PC-9 (cell line): Measurements from ENCODE around the gene CBLN3. TPM values are rescaled to one million over a fixed set of nuclear protein-coding genes. Genes with fewer than 3 reads are reported as not detected.

Source experiments
- BruUV-seq: library from RNA; stranded (reverse); fragments of 400-500 nt; replicated peaks from 2 replicates; lab custom pipeline; 2021; lab: Mats Ljungman, UMichigan
- CTCF ChIA-PET: fragments of 300-600 bp; sonication (Branson Sonifier 250); formaldehyde crosslinking; loops from one replicate; lab custom pipeline; 2022; ENCODE audit warnings: antibody characterized with exemption; lab: Charles Lee
- POLR2A ChIA-PET: fragments of 300-600 bp; sonication (Branson Sonifier 250); formaldehyde crosslinking; loops from one replicate; lab custom pipeline; 2022; ENCODE audit warnings: antibody characterized with exemption; ENCODE audit not compliant: unreplicated experiment; lab: Charles Lee
- DNase-seq, 2 experiments: peaks; one replicate each; pipeline versions ENCODE4 v3.0.0 to v3.0.0-alpha.2; 2015 to 2022; ENCODE audit warnings: mixed read lengths in 1 of 2
- H2AFZ ChIP-seq: fragments of 200-600 bp; sonication (generic); 2 replicates; pipeline ENCODE4 v1.8.1; 2017; ENCODE audit warnings: antibody characterized with exemption
- H3F3A ChIP-seq: fragments of 200-600 bp; sonication (generic); 2 replicates; pipeline ENCODE4 v1.8.1; 2017; ENCODE audit warnings: antibody characterized with exemption, mild to moderate bottlenecking, low read depth; ENCODE audit not compliant: insufficient read depth
- H3K27ac ChIP-seq: fragments of 200-600 bp; sonication (generic); 2 replicates; pipeline ENCODE4 v1.6.1; 2016; ENCODE audit warnings: mixed run types
- H3K27me3 ChIP-seq: fragments of 200-600 bp; sonication (generic); 2 replicates; pipeline ENCODE4 v1.6.1; 2016; ENCODE audit warnings: low read depth, mixed run types; ENCODE audit not compliant: insufficient read depth
- H3K36me3 ChIP-seq: fragments of 200-600 bp; sonication (generic); 2 replicates; pipeline ENCODE4 v1.6.1; 2016; ENCODE audit warnings: low read depth, mixed run types
- H3K4me1 ChIP-seq: fragments of 200-600 bp; sonication (generic); replicated peaks from 2 replicates; pipeline ENCODE4 v1.6.1; 2016; ENCODE audit warnings: mixed run types; ENCODE audit not compliant: insufficient read depth
- H3K4me2 ChIP-seq: fragments of 200-600 bp; sonication (generic); 2 replicates; pipeline ENCODE4 v1.6.1; 2017; ENCODE audit warnings: mixed run types
- H3K4me3 ChIP-seq: fragments of 200-600 bp; sonication (generic); 2 replicates; pipeline ENCODE4 v1.6.1; 2016; ENCODE audit warnings: mixed run types
- H3K79me2 ChIP-seq: fragments of 200-600 bp; sonication (generic); 2 replicates; pipeline ENCODE4 v1.6.1; 2017; ENCODE audit warnings: low read depth, mixed run types
- H3K9me2 ChIP-seq: fragments of 200-600 bp; sonication (generic); 2 replicates; pipeline ENCODE4 v1.8.1; 2017; ENCODE audit warnings: mild to moderate bottlenecking; ENCODE audit not compliant: insufficient read depth
- H3K9me3 ChIP-seq: fragments of 200-600 bp; sonication (generic); 2 replicates; pipeline ENCODE4 v1.8.1; 2016; ENCODE audit warnings: low read depth; ENCODE audit not compliant: insufficient read depth
- H4K20me1 ChIP-seq: fragments of 200-600 bp; sonication (generic); 2 replicates; pipeline ENCODE4 v1.8.1; 2017; ENCODE audit not compliant: insufficient read depth
- CTCF ChIP-seq: fragments of 200-600 bp; sonication (generic); conservative IDR thresholded peaks from 2 replicates; pipeline ENCODE4 v1.6.1; 2017; ENCODE audit warnings: mixed run types, antibody characterized with exemption, mild to moderate bottlenecking, moderate library complexity
- EZH2 ChIP-seq: fragments of 200-600 bp; sonication (generic); IDR thresholded peaks from 2 replicates; pipeline ENCODE4 v1.8.0; 2017; ENCODE audit warnings: antibody characterized with exemption, low read depth
- intact Hi-C: fragments of 100-400 bp; cut with micrococcal nuclease; formaldehyde crosslinking; loops from one replicate; pipeline ENCODE4 v1.10.0; 2022; ENCODE audit not compliant: unreplicated experiment
- total RNA-seq: library from RNA; stranded (reverse); gene quantifications from 2 replicates; pipeline ENCODE4 v1.2.3, GENCODE V29; 2021

CBLN3 gene
- total RNA-seq, 1 experiment from 2014 or later, result 8.3 TPM

- H3K4me3 ChIP-seq, result no peak overlapping the region
- intact Hi-C loops, result no loop called here
Measured at GRCh38 chr14:24463017-24463883, 33.8 kb upstream of the CBLN3 start.

GRCh38 chr14:24461336-24461735 lies 31.9 kb upstream of the CBLN3 start:
- TF ChIP-seq CTCF (no peak), EZH2 (no peak)
- BruUV-seq, result no TSS peak
- Histone ChIP-seq H3K4me1 (no peaks in the 10 kb centered on the region), H3K4me3 (no peak overlapping the region), H3K36me3 (no peaks in the 10 kb centered on the region), H3K9me2 (no peaks in the 10 kb centered on the region), H4K20me1 (no peaks in the 10 kb centered on the region), H3F3A (no peaks in the 10 kb centered on the region), H2AFZ (no peak overlapping the region), H3K27me3 (no peaks in the 10 kb centered on the region), H3K27ac (no peak overlapping the region), H3K4me2 (no peak overlapping the region), H3K79me2 (no peaks in the 10 kb centered on the region), H3K9me3 (no peaks in the 10 kb centered on the region)
- intact Hi-C loops, result no loop called here
- ChIA-PET POLR2A (no interaction called here), CTCF (no interaction called here)
- DNase-seq, result no peak

More at GRCh38 chr14:24463017-24463883, 33.8 kb upstream of the CBLN3 start:
- CTCF ChIA-PET, result no interaction called here
- H3K27ac ChIP-seq, result no peak overlapping the region
- no peak for TF ChIP-seq CTCF
- TF ChIP-seq EZH2, result no peak
- H3K4me2 ChIP-seq, result no peak overlapping the region
- H3K79me2 ChIP-seq, result no peaks in the 10 kb centered on the region
- H3F3A ChIP-seq, result no peaks in the 10 kb centered on the region
- DNase-seq, result no peak
- no peaks in the 10 kb centered on the region for H3K9me2 ChIP-seq
- H4K20me1 ChIP-seq, result no peaks in the 10 kb centered on the region
- H3K9me3 ChIP-seq, result no peaks in the 10 kb centered on the region
- H3K4me1 ChIP-seq, result no peaks in the 10 kb centered on the region
- no TSS peak for BruUV-seq
- no peaks in the 10 kb centered on the region for H3K27me3 ChIP-seq
- H2AFZ ChIP-seq, result no peak overlapping the region
- H3K36me3 ChIP-seq, result no peaks in the 10 kb centered on the region
- POLR2A ChIA-PET, result no interaction called here

GRCh38 chr14:24459331-24459730 lies 29.9 kb upstream of the CBLN3 start:
- intact Hi-C loops, result no loop called here
- ChIA-PET POLR2A (no interaction called here), CTCF (no interaction called here)

More at GRCh38 chr14:24459331-24459730, 29.9 kb upstream of the CBLN3 start:
- Histone ChIP-seq H3K79me2 (no peaks in the 10 kb centered on the region), H3F3A (no peaks in the 10 kb centered on the region), H3K36me3 (no peaks in the 10 kb centered on the region), H3K4me3 (no peak overlapping the region), H3K4me1 (no peaks in the 10 kb centered on the region), H2AFZ (no peak overlapping the region), H3K4me2 (no peak overlapping the region), H3K9me2 (no peaks in the 10 kb centered on the region), H4K20me1 (no peaks in the 10 kb centered on the region), H3K27ac (no peak overlapping the region), H3K9me3 (no peaks in the 10 kb centered on the region), H3K27me3 (no peaks in the 10 kb centered on the region)
- no peak for DNase-seq
- BruUV-seq, result no TSS peak
- TF ChIP-seq EZH2 (no peak), CTCF (no peak)
